GM06990 (cell line): ENCODE data around the gene LCE1B.

Source experiments
- DNase-seq: peaks from one replicate; pipeline ENCODE4 v3.0.0-alpha.2; 2011; ENCODE audit not compliant: insufficient read length; ENCODE audit errors: extremely low read depth
- H3K27me3 ChIP-seq: replicated peaks from 2 replicates; pipeline ENCODE4 v1.6.0; 2011; ENCODE audit warnings: low read length; ENCODE audit not compliant: control insufficient read depth, insufficient read depth
- H3K36me3 ChIP-seq: 2 replicates; pipeline ENCODE4 v1.5.1; 2011; ENCODE audit warnings: low read length; ENCODE audit not compliant: control insufficient read depth, insufficient read depth
- H3K4me3 ChIP-seq: replicated peaks from 2 replicates; pipeline ENCODE4 v1.5.1; 2011; ENCODE audit warnings: low read depth, mild to moderate bottlenecking, control low read depth, low read length
- CTCF ChIP-seq: IDR thresholded peaks from 2 replicates; pipeline ENCODE4 v1.5.1; 2011; ENCODE audit warnings: low read length, control low read depth, mild to moderate bottlenecking, inconsistent platforms; ENCODE audit not compliant: insufficient read depth, poor library complexity, severe bottlenecking

The LCE1B gene

GRCh38 chr1:152777510-152778137 lies 34.1 kb upstream of the LCE1B start:
- TF ChIP-seq CTCF = peak; percentile 70

GRCh38 chr1:152783095-152783494 lies 28.7 kb upstream of the LCE1B start:
- no peaks in the 10 kb centered on the region; the same call in 1 of the 2 replicates for H3K27me3 ChIP-seq
- no peak for DNase-seq
- TF ChIP-seq CTCF = no peak
- H3K4me3 ChIP-seq = no peak overlapping the region
- H3K36me3 ChIP-seq = no peaks in the 10 kb centered on the region

More at GRCh38 chr1:152777510-152778137, 34.1 kb upstream of the LCE1B start:
- DNase-seq = no peak
- H3K4me3 ChIP-seq = no peak overlapping the region
- no peaks in the 10 kb centered on the region; the same call in 1 of the 2 replicates for H3K27me3 ChIP-seq
- H3K36me3 ChIP-seq = no peaks in the 10 kb centered on the region

- no peaks in the 10 kb centered on the region for H3K36me3 ChIP-seq
- DNase-seq = peak; percentile 6
- no peaks in the 10 kb centered on the region for H3K27me3 ChIP-seq
- H3K4me3 ChIP-seq = peak within 1 kb of the TSS; percentile 42
- no peak for TF ChIP-seq CTCF
These were observed 25.7 kb upstream of the LCE1B start, which contains the start of gene LCE1E for GRCh38 chr1:152786077-152786476. TSS of gene LCE1E (plus strand) at chr1:152786257. CDS start at chr1:152787300, 1,043 bp downstream.

- DNase-seq = no peak
- Histone ChIP-seq H3K4me3 (no peak overlapping the region), H3K27me3 (no peaks in the 10 kb centered on the region), H3K36me3 (no peaks in the 10 kb centered on the region)
- TF ChIP-seq CTCF = no peak
These were observed 16.1 kb upstream of the LCE1B start for GRCh38 chr1:152795686-152796085.

- no peak for DNase-seq
- no peak within 1 kb of the TSS for H3K4me3 ChIP-seq
- no peaks in the 10 kb centered on the region for H3K27me3 ChIP-seq
- H3K36me3 ChIP-seq = no peaks in the 10 kb centered on the region
- TF ChIP-seq CTCF = no peak
These were observed 15.3 kb upstream of the LCE1B start, which contains the start of gene LCE1D for GRCh38 chr1:152796421-152796820. TSS of gene LCE1D (plus strand) at chr1:152796721. CDS start at chr1:152797795, 1,074 bp downstream.
